Vagina (tissue), 2 donors: ENCODE data around the gene ASB16. TPM values are rescaled to one million over a fixed set of nuclear protein-coding genes. Genes with fewer than 3 reads are reported as not detected.

Experiments
- DNase-seq, 2 donors: peaks; one replicate each; pipeline ENCODE4 v3.0.0-alpha.2; 2017; ENCODE audit errors: extremely low spot score in 2 of 2
- H3K27ac ChIP-seq: fragments of 200-600 bp; sonication (generic); one replicate; pipeline ENCODE4 v1.5.1; 2019
- H3K27me3 ChIP-seq: fragments of 200-600 bp; sonication (generic); one replicate; pipeline ENCODE4 v1.5.1; 2019
- H3K36me3 ChIP-seq, 2 donors: fragments of 200-600 bp; sonication (generic); one replicate each; pipeline ENCODE4 v1.5.1; 2017 to 2019
- H3K4me1 ChIP-seq: fragments of 200-600 bp; sonication (generic); one replicate; pipeline ENCODE4 v1.5.1; 2019
- H3K4me3 ChIP-seq, 2 donors: fragments of 200-600 bp; sonication (generic); 1 replicate in 1 of 2; 2 replicates in 1 of 2; pipeline ENCODE4 v1.5.1; 2016 to 2019
- H3K9me3 ChIP-seq: fragments of 200-600 bp; sonication (generic); one replicate; pipeline ENCODE4 v1.5.1; 2019
- CTCF ChIP-seq, 3 experiments: fragments of 450-650 bp in 2 of 3; fragments of 200-600 bp in 1 of 3; sonication (generic) in 1 of 3; IDR thresholded peaks; one replicate each; pipeline ENCODE4 v1.5.1; 2017 to 2019; ENCODE audit warnings: antibody characterized with exemption in 3 of 3, mild to moderate bottlenecking in 2 of 3, moderate library complexity in 2 of 3
- POLR2A ChIP-seq, 2 donors: fragments of 450-650 bp; IDR thresholded peaks; one replicate each; pipeline ENCODE4 v1.6.1; 2017; ENCODE audit warnings: antibody characterized with exemption in 2 of 2, mild to moderate bottlenecking in 2 of 2, moderate library complexity in 2 of 2
- POLR2AphosphoS5 ChIP-seq, 2 donors: sonication (generic); formaldehyde crosslinking; IDR thresholded peaks; one replicate each; pipeline ENCODE4 v1.9.0; 2017; ENCODE audit warnings: antibody characterized with exemption in 2 of 2, mild to moderate bottlenecking in 2 of 2, low read depth in 1 of 2; ENCODE audit not compliant: insufficient read depth in 1 of 2
- intact Hi-C: fragments of 100-400 bp; cut with DNase I; formaldehyde crosslinking; loops from one replicate; pipeline ENCODE4 v1.15.1; 2023
- total RNA-seq: library from RNA; depleted of rRNA; stranded (reverse); fragments of >200 nt; gene quantifications from one replicate; pipeline ENCODE4 v1.2.3, GENCODE V29; 2016

The ASB16 gene
- total RNA-seq, 1 donor from 2014 or later = not detected

GRCh38 chr17:44152875-44153274 is 17.6 kb upstream of the ASB16 start:
- no peak for DNase-seq
- Histone ChIP-seq H3K9me3 (no peaks in the 10 kb centered on the region), H3K27me3 (no peaks in the 10 kb centered on the region), H3K4me3 (no peak overlapping the region), H3K4me1 (no peaks in the 10 kb centered on the region), H3K27ac (no peak overlapping the region), H3K36me3 (no peaks in the 10 kb centered on the region)
- intact Hi-C loops = no loop called here
- TF ChIP-seq POLR2A (IDR thresholded peaks at IDR 0.05) = no peak
- TF ChIP-seq CTCF (IDR thresholded peaks at IDR 0.05) = no peak
- TF ChIP-seq POLR2AphosphoS5 (IDR thresholded peaks at IDR 0.05; ENCODE audit: insufficient read depth in 1 of 2, low read depth in 1 of 2) = no peak

GRCh38 chr17:44155488-44155887 is 15.0 kb upstream of the ASB16 start:
- no peaks in the 10 kb centered on the region for H3K36me3 ChIP-seq
- no peak overlapping the region for H3K27ac ChIP-seq
- no peaks in the 10 kb centered on the region for H3K4me1 ChIP-seq
- H3K27me3 ChIP-seq = no peaks in the 10 kb centered on the region
- no peak for DNase-seq
- H3K9me3 ChIP-seq = no peaks in the 10 kb centered on the region
- intact Hi-C loops = no loop called here
- no peak overlapping the region for H3K4me3 ChIP-seq
- TF ChIP-seq POLR2AphosphoS5 (IDR thresholded peaks at IDR 0.05; ENCODE audit: insufficient read depth in 1 of 2, low read depth in 1 of 2) (no peak), CTCF (IDR thresholded peaks at IDR 0.05) (no peak), POLR2A (IDR thresholded peaks at IDR 0.05) (no peak)

GRCh38 chr17:44159519-44160210 is 10.8 kb upstream of the ASB16 start:
- no peak overlapping the region for H3K4me3 ChIP-seq
- H3K27ac ChIP-seq = no peak overlapping the region
- H3K9me3 ChIP-seq = no peaks in the 10 kb centered on the region
- intact Hi-C loops = loop anchor here (10.0 kb wide), 1 partner anchor 215 kb away; the partner anchor contains the start of gene PPY
- no peaks in the 10 kb centered on the region for H3K36me3 ChIP-seq
- DNase-seq = no peak
- no peaks in the 10 kb centered on the region for H3K4me1 ChIP-seq
- TF ChIP-seq POLR2A (IDR thresholded peaks at IDR 0.05) (no peak), POLR2AphosphoS5 (IDR thresholded peaks at IDR 0.05; ENCODE audit: insufficient read depth in 1 of 2, low read depth in 1 of 2) (no peak), CTCF (IDR thresholded peaks at IDR 0.05) (no peak)
- H3K27me3 ChIP-seq = no peaks in the 10 kb centered on the region

- DNase-seq = no peak
- Histone ChIP-seq H3K4me3 (no peak overlapping the region), H3K27me3 (no peaks in the 10 kb centered on the region), H3K9me3 (no peaks in the 10 kb centered on the region), H3K36me3 (no peaks in the 10 kb centered on the region), H3K27ac (no peak overlapping the region), H3K4me1 (no peaks in the 10 kb centered on the region)
- TF ChIP-seq POLR2AphosphoS5 (IDR thresholded peaks at IDR 0.05; ENCODE audit: insufficient read depth in 1 of 2, low read depth in 1 of 2) = no peak
- no peak for TF ChIP-seq CTCF (IDR thresholded peaks at IDR 0.05)
- no peak for TF ChIP-seq POLR2A (IDR thresholded peaks at IDR 0.05)
- intact Hi-C loops = loop anchor here (10.0 kb wide), 1 partner anchor 220 kb away; the partner anchor contains the start of gene PPY
Observed at GRCh38 chr17:44164476-44164875, 6.0 kb upstream of the ASB16 start.

GRCh38 chr17:44167181-44167861 is 3.2 kb upstream of the ASB16 start:
- intact Hi-C loops = loop anchor here (10.0 kb wide), 1 partner anchor 223 kb away; the partner anchor contains the start of gene PPY
- H3K36me3 ChIP-seq = no peaks in the 10 kb centered on the region
- no peaks in the 10 kb centered on the region for H3K9me3 ChIP-seq
- H3K4me3 ChIP-seq = no peak overlapping the region
- no peaks in the 10 kb centered on the region for H3K27me3 ChIP-seq
- H3K4me1 ChIP-seq = peaks cover 9% of the 10 kb centered on the region
- no peak for TF ChIP-seq POLR2A (IDR thresholded peaks at IDR 0.05)
- no peak for TF ChIP-seq POLR2AphosphoS5 (IDR thresholded peaks at IDR 0.05; ENCODE audit: insufficient read depth in 1 of 2, low read depth in 1 of 2)
- TF ChIP-seq CTCF (IDR thresholded peaks at IDR 0.05) = no peak
- DNase-seq = no peak
- no peak overlapping the region for H3K27ac ChIP-seq
